CD4-positive, alpha-beta T cell (primary cell): Measurements from ENCODE around the gene NPLOC4. TPM values are rescaled to one million over a fixed set of nuclear protein-coding genes. Genes with fewer than 3 reads are reported as not detected.

Experiments
- ATAC-seq: fragments of 200-7000 bp; cut with Tn5 transposase; one replicate; pipeline ENCODE4 v1.10.0; 2022; ENCODE audit warnings: mild to moderate bottlenecking; ENCODE audit not compliant: poor library complexity
- CTCF ChIA-PET: fragments of 350-600 bp; sonication (Branson Sonifier 250); formaldehyde crosslinking; loops from one replicate; lab custom pipeline; 2021; ENCODE audit warnings: antibody characterized with exemption, inconsistent platforms; lab: Charles Lee
- POLR2A ChIA-PET: fragments of 350-600 bp; sonication (Branson Sonifier 250); formaldehyde crosslinking; loops from one replicate; lab custom pipeline; 2021; ENCODE audit warnings: antibody characterized with exemption, inconsistent platforms; lab: Charles Lee
- DNase-seq, 14 experiments: peaks; one replicate each; pipeline ENCODE4 v3.0.0-alpha.2; 2013 to 2020; ENCODE audit warnings: mixed read lengths in 2 of 14
- H3K27ac ChIP-seq, 2 donors: one replicate each; pipeline versions ENCODE4 v1.5.1 to v1.7.0; 2013; ENCODE audit warnings: low read length in 2 of 2, low read depth in 1 of 2, mild to moderate bottlenecking in 1 of 2
- H3K27me3 ChIP-seq, 2 experiments: 1 replicate in 1 of 2; 2 replicates in 1 of 2; pipeline versions ENCODE4 v1.6.1 to v1.7.0; 2013; ENCODE audit warnings: low read length in 2 of 2, control low read depth in 1 of 2, mild to moderate bottlenecking in 1 of 2, moderate library complexity in 1 of 2; ENCODE audit not compliant: insufficient read depth in 2 of 2, control insufficient read depth in 1 of 2
- H3K36me3 ChIP-seq: one replicate; pipeline ENCODE4 v1.6.1; 2013; ENCODE audit warnings: low read length, control low read depth; ENCODE audit not compliant: insufficient read depth
- H3K4me1 ChIP-seq: one replicate; pipeline ENCODE4 v1.6.1; 2013; ENCODE audit warnings: low read length, control low read depth; ENCODE audit not compliant: insufficient read depth
- H3K4me3 ChIP-seq: one replicate; pipeline ENCODE4 v1.5.1; 2013; ENCODE audit warnings: mild to moderate bottlenecking, low read length, moderate library complexity
- H3K9me3 ChIP-seq, 2 experiments: 1 replicate in 1 of 2; 2 replicates in 1 of 2; pipeline versions ENCODE4 v1.6.1 to v1.7.0; 2013; ENCODE audit warnings: low read length in 2 of 2, mild to moderate bottlenecking in 2 of 2, control low read depth in 1 of 2, moderate library complexity in 1 of 2; ENCODE audit not compliant: control insufficient read depth in 1 of 2, insufficient read depth in 1 of 2
- H3K27ac Mint-ChIP-seq: one replicate; pipeline ENCODE4 v1.8.0; 2020; ENCODE audit warnings: mixed read lengths
- H3K27me3 Mint-ChIP-seq: one replicate; pipeline ENCODE4 v1.8.0; 2021; ENCODE audit warnings: mixed read lengths
- H3K36me3 Mint-ChIP-seq: one replicate; pipeline ENCODE4 v1.8.0; 2021; ENCODE audit warnings: low read depth, mixed read lengths
- H3K4me1 Mint-ChIP-seq: one replicate; pipeline ENCODE4 v1.8.0; 2021; ENCODE audit warnings: low read depth, mixed read lengths
- H3K4me3 Mint-ChIP-seq: one replicate; pipeline ENCODE4 v1.8.0; 2020; ENCODE audit warnings: mild to moderate bottlenecking, mixed read lengths
- H3K9me3 Mint-ChIP-seq: one replicate; pipeline ENCODE4 v1.8.0; 2020; ENCODE audit warnings: mixed read lengths
- intact Hi-C, 2 experiments: fragments of 100-400 bp; cut with DNase I in 1 of 2; cut with micrococcal nuclease in 1 of 2; formaldehyde crosslinking; loops; one replicate each; pipeline versions ENCODE4 v1.15.1 to v1.9.0; 2023 to 2025; cut with DNase I, micrococcal nuclease
- total RNA-seq, 174 experiments: library from RNA in 2 of 174; stranded (reverse) in 2 of 174; gene quantifications; one replicate each; pipeline ENCODE4 v1.2.3 and lab custom pipeline; 2021 to 2026
- TF ChIP-seq, protein P1 (sequence below): fragments of 200-600 bp; IDR thresholded peaks from one replicate; pipeline ENCODE4 v1.8.0; 2022; ENCODE audit warnings: antibody characterized with exemption, mild to moderate bottlenecking

Gene NPLOC4
- total RNA-seq, 2 experiments from 2014 or later: 61.0 to 62.4 TPM

DNA sequence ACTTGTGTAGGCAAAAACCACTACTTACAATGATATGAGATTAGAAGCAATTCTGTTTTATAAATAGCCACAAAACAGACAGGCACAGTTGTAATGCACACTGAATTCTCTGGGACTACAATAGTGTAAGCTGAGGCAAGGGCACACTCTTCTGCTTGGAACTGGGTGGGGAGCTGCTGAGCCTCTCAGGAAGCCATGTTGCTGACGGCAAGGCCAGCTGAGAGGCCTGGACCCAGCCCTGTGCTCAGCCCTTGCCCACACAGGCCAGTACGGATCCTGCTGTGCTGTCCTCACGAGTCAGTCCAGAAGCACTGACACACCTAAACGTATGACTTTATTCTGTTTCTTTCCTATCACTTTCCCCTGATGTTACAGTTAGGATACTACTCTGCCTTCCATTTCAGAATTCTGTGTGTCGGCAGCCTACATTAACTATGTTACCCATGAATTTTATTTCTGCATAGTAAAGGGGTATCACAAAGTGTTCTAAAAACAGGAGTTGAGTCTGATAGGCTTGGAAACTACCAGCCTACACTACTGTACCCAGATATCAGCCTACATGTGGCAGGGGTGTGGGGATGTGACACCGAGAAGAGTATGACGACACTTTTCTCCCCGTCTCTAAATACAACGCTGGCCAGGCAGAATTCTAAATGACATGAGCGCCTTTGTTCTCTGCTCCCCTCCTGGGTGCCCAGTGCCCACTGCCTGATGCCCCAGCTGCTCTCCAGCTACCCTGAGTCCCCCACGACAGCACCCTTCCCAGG is 43.6 kb downstream of the NPLOC4 start:
- no peaks in the 10 kb centered on the region for H3K27me3 ChIP-seq
- no peak overlapping the region for H3K4me3 ChIP-seq
- no peaks in the 10 kb centered on the region for H3K9me3 ChIP-seq
- Mint-ChIP-seq H3K4me1 (no peaks in the 10 kb centered on the region), H3K36me3 (peaks cover 81% of the 10 kb centered on the region), H3K9me3 (no peaks in the 10 kb centered on the region), H3K4me3 (no peak overlapping the region), H3K27me3 (no peaks in the 10 kb centered on the region), H3K27ac (no peak overlapping the region)
- no peak for DNase-seq
- H3K27ac ChIP-seq: no peak overlapping the region
- no peaks in the 10 kb centered on the region for H3K4me1 ChIP-seq
- TF ChIP-seq, protein P1, sequence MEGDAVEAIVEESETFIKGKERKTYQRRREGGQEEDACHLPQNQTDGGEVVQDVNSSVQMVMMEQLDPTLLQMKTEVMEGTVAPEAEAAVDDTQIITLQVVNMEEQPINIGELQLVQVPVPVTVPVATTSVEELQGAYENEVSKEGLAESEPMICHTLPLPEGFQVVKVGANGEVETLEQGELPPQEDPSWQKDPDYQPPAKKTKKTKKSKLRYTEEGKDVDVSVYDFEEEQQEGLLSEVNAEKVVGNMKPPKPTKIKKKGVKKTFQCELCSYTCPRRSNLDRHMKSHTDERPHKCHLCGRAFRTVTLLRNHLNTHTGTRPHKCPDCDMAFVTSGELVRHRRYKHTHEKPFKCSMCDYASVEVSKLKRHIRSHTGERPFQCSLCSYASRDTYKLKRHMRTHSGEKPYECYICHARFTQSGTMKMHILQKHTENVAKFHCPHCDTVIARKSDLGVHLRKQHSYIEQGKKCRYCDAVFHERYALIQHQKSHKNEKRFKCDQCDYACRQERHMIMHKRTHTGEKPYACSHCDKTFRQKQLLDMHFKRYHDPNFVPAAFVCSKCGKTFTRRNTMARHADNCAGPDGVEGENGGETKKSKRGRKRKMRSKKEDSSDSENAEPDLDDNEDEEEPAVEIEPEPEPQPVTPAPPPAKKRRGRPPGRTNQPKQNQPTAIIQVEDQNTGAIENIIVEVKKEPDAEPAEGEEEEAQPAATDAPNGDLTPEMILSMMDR: no peak
- intact Hi-C loops: no loop called here
- no peak for ATAC-seq
- ChIA-PET POLR2A (no interaction called here), CTCF (no interaction called here)
- H3K36me3 ChIP-seq: peaks cover 73% of the 10 kb centered on the region

DNA sequence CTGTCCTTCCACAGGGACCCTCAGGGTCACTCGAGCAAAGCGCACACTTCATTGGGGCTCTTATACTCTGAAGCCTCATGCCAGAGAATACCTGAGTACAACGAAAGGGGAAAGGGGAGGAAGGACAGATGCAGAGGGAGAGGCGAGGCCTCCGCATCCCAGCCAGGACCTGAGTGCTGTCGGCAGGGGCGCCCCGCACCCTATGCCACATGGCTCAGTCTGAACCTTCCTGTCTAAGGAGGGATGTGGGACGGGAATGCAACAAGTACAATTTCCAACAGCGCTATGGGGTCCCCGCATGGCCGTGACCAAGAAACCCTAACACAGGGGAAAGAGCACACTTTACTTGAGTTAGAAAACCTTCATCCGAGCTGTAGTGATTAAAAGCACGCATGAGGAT is 44.9 kb downstream of the NPLOC4 start:
- POLR2A ChIA-PET: no interaction called here
- peaks cover 81% of the 10 kb centered on the region for H3K36me3 Mint-ChIP-seq
- H3K4me1 Mint-ChIP-seq: no peaks in the 10 kb centered on the region
- H3K9me3 ChIP-seq: no peaks in the 10 kb centered on the region
- no peak overlapping the region for H3K4me3 Mint-ChIP-seq
- H3K27ac ChIP-seq: no peak overlapping the region
- no peak for ATAC-seq
- DNase-seq: no peak
- no peaks in the 10 kb centered on the region for H3K4me1 ChIP-seq
- no peaks in the 10 kb centered on the region for H3K27me3 ChIP-seq
- no peak overlapping the region for H3K27ac Mint-ChIP-seq
- no peaks in the 10 kb centered on the region for H3K27me3 Mint-ChIP-seq
- CTCF ChIA-PET: no interaction called here
- TF ChIP-seq, protein P1: no peak
- intact Hi-C loops: no loop called here
- no peaks in the 10 kb centered on the region for H3K9me3 Mint-ChIP-seq
- H3K4me3 ChIP-seq: no peak overlapping the region
- H3K36me3 ChIP-seq: peaks cover 75% of the 10 kb centered on the region

DNA sequence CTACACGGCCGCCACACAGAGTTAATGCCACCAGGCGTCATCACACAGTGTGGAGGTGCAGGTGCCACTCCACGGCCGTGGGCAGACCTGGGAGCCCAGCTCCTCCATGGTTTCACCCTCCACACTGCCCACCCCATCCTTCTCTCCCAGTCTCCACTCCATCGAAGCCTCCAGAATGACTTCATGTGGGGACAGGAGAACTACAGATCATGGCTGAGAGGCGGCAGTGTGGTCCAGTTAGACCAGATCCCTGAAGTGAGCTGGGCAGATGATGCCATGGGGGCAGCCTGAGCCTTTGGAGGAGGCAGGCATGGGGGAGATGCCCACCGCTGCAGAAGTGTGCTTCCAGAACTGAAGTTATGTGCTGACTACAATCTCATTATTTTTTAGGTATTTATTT is 46.8 kb downstream of the NPLOC4 start:
- Mint-ChIP-seq H3K4me3 (no peak overlapping the region), H3K36me3 (peaks cover 90% of the 10 kb centered on the region), H3K9me3 (no peaks in the 10 kb centered on the region), H3K27ac (no peak overlapping the region), H3K27me3 (no peaks in the 10 kb centered on the region), H3K4me1 (no peaks in the 10 kb centered on the region)
- Histone ChIP-seq H3K36me3 (peaks cover 77% of the 10 kb centered on the region), H3K9me3 (no peaks in the 10 kb centered on the region), H3K27ac (no peak overlapping the region), H3K4me3 (no peak overlapping the region), H3K27me3 (no peaks in the 10 kb centered on the region), H3K4me1 (no peaks in the 10 kb centered on the region)
- ChIA-PET POLR2A (no interaction called here), CTCF (no interaction called here)
- DNase-seq: no peak
- no peak for ATAC-seq
- TF ChIP-seq, protein P1: no peak
- intact Hi-C loops: no loop called here
